ENCODE measurements around the gene OR5H6. TPM values are rescaled to one million over a fixed set of nuclear protein-coding genes. Genes with fewer than 3 reads are reported as not detected.
"Not testable (repeated sequence)": the region's sequence is repeated elsewhere in the genome, so short reads cannot be mapped to it uniquely, and the experiment has no call there.

The OR5H6 gene
- total RNA-seq = not detected
- long read RNA-seq, donor 1 = 0 reads
- long read RNA-seq, donor 2 = 0 reads

- no peak for DNase-seq (ENCODE audit: low spot score)
- intact Hi-C loops (cut with DNase I) = no loop called here
Observed at GRCh38 chr3:98263944-98264343, at the start of gene OR5H6. Gene OR5H6, plus strand, starts transcription at chr3:98264244. Its CDS starts 89 bp downstream, at chr3:98264333.

GRCh38 chr3:98215051-98215450 lies 49.0 kb upstream of the OR5H6 start:
- no peak for DNase-seq (ENCODE audit: low spot score)
- intact Hi-C loops (cut with DNase I) = no loop called here

GRCh38 chr3:98223907-98224672 lies 40.0 kb upstream of the OR5H6 start:
- intact Hi-C loops (cut with DNase I) = no loop called here
- DNase-seq (ENCODE audit: low spot score) = no peak

GRCh38 chr3:98232489-98232888 lies 31.6 kb upstream of the OR5H6 start:
- no peak for DNase-seq (ENCODE audit: low spot score)
- intact Hi-C loops (cut with DNase I) = no loop called here

- intact Hi-C loops (cut with DNase I) = no loop called here
- DNase-seq (ENCODE audit: low spot score) = no peak
Observed at GRCh38 chr3:98233468-98233867, 30.6 kb upstream of the OR5H6 start.

GRCh38 chr3:98240131-98240530 lies 23.9 kb upstream of the OR5H6 start:
- DNase-seq (ENCODE audit: low spot score) = no peak
- intact Hi-C loops (cut with DNase I) = no loop called here

- intact Hi-C loops (cut with DNase I) = no loop called here
- DNase-seq (ENCODE audit: low spot score) = no peak
Observed at GRCh38 chr3:98242155-98242554, 21.9 kb upstream of the OR5H6 start.

- no peak for DNase-seq (ENCODE audit: low spot score)
- intact Hi-C loops (cut with DNase I) = no loop called here
Observed at GRCh38 chr3:98243843-98244242, 20.2 kb upstream of the OR5H6 start.

- intact Hi-C loops (cut with DNase I) = no loop called here
- DNase-seq (ENCODE audit: low spot score) = no peak
Observed at GRCh38 chr3:98246142-98246541, 17.9 kb upstream of the OR5H6 start.

- DNase-seq (ENCODE audit: low spot score); intact Hi-C loops (cut with DNase I): not testable (repeated sequence)
Observed at GRCh38 chr3:98256026-98256425, 8.0 kb upstream of the OR5H6 start.

- DNase-seq (ENCODE audit: low spot score) = no peak
- intact Hi-C loops (cut with DNase I) = no loop called here
Observed at GRCh38 chr3:98259707-98260106, 4.3 kb upstream of the OR5H6 start.

GRCh38 chr3:98262046-98262445 lies 2.0 kb upstream of the OR5H6 start:
- DNase-seq (ENCODE audit: low spot score) = no peak
- intact Hi-C loops (cut with DNase I) = no loop called here

GRCh38 chr3:98269846-98270245 lies 5.8 kb downstream of the OR5H6 start:
- intact Hi-C loops (cut with DNase I) = no loop called here
- no peak for DNase-seq (ENCODE audit: low spot score)

GRCh38 chr3:98272126-98272525 lies 8.1 kb downstream of the OR5H6 start:
- intact Hi-C loops (cut with DNase I) = no loop called here
- DNase-seq (ENCODE audit: low spot score) = no peak

GRCh38 chr3:98274914-98275313 lies 10.9 kb downstream of the OR5H6 start:
- DNase-seq (ENCODE audit: low spot score) = no peak
- intact Hi-C loops (cut with DNase I) = no loop called here

GRCh38 chr3:98282205-98282604 lies 18.2 kb downstream of the OR5H6 start, which contains the start of gene OR5H2:
Gene OR5H2, plus strand, starts transcription at chr3:98282505. Its CDS starts 398 bp downstream, at chr3:98282903.
- DNase-seq (ENCODE audit: low spot score) = no peak
- intact Hi-C loops (cut with DNase I) = no loop called here

GRCh38 chr3:98290916-98291315 lies 26.9 kb downstream of the OR5H6 start:
- intact Hi-C loops (cut with DNase I) = no loop called here
- DNase-seq (ENCODE audit: low spot score) = no peak

- DNase-seq (ENCODE audit: low spot score) = no peak
- intact Hi-C loops (cut with DNase I) = no loop called here
Observed at GRCh38 chr3:98291332-98291957, 27.4 kb downstream of the OR5H6 start.
